Cerebellar nuclear complex (tissue), 1 donor: ENCODE measurements around the gene CTIF.
"Not testable (repeated sequence)": the region's sequence is repeated elsewhere in the genome, so short reads cannot be mapped to it uniquely, and the experiment has no call there.

Experiments
- DNase-seq, 2 experiments: peaks; one replicate each; lab custom pipeline; 2025; lab: John Stamatoyannopoulos, UW

Gene CTIF

GRCh38 chr18:48803951-48804855 is 265.4 kb downstream of the CTIF start:
- DNase-seq, result no peak

- no peak for DNase-seq
These were observed 266.2 kb downstream of the CTIF start for GRCh38 chr18:48804856-48805610.

GRCh38 chr18:48805826-48806535 is 267.1 kb downstream of the CTIF start:
- no peak for DNase-seq

GRCh38 chr18:48806551-48807261 is 267.9 kb downstream of the CTIF start:
- DNase-seq, result no peak

GRCh38 chr18:48808476-48808875 is 269.6 kb downstream of the CTIF start:
- DNase-seq, result no peak

- DNase-seq, result no peak
These were observed 270.5 kb downstream of the CTIF start for GRCh38 chr18:48809365-48809764.

- DNase-seq, result no peak
These were observed 272.0 kb downstream of the CTIF start for GRCh38 chr18:48810805-48811204.

GRCh38 chr18:48811401-48811800 is 272.6 kb downstream of the CTIF start:
- DNase-seq, result no peak

GRCh38 chr18:48811977-48812451 is 273.2 kb downstream of the CTIF start:
- DNase-seq, result not testable (repeated sequence)

- no peak for DNase-seq
These were observed 274.5 kb downstream of the CTIF start for GRCh38 chr18:48813321-48813720.

GRCh38 chr18:48813833-48814489 is 275.1 kb downstream of the CTIF start:
- no peak for DNase-seq

GRCh38 chr18:48814490-48815178 is 275.8 kb downstream of the CTIF start:
- DNase-seq, result no peak

GRCh38 chr18:48815179-48815515 is 276.3 kb downstream of the CTIF start:
- DNase-seq, result no peak

- DNase-seq, result no peak
These were observed 276.9 kb downstream of the CTIF start for GRCh38 chr18:48815581-48816324.

GRCh38 chr18:48816554-48816953 is 277.7 kb downstream of the CTIF start:
- no peak for DNase-seq

GRCh38 chr18:48817021-48817461 is 278.2 kb downstream of the CTIF start:
- DNase-seq, result no peak

- DNase-seq, result no peak
These were observed 279.8 kb downstream of the CTIF start for GRCh38 chr18:48818329-48819254.

- DNase-seq, result no peak
These were observed 280.4 kb downstream of the CTIF start for GRCh38 chr18:48819276-48819675.
